ENCODE measurements around the gene ABCA6. TPM values are rescaled to one million over a fixed set of nuclear protein-coding genes. Genes with fewer than 3 reads are reported as not detected.

The ABCA6 gene
- total RNA-seq, 2 donors from 2014 or later, result 20.8 to 35.9 TPM

DNA sequence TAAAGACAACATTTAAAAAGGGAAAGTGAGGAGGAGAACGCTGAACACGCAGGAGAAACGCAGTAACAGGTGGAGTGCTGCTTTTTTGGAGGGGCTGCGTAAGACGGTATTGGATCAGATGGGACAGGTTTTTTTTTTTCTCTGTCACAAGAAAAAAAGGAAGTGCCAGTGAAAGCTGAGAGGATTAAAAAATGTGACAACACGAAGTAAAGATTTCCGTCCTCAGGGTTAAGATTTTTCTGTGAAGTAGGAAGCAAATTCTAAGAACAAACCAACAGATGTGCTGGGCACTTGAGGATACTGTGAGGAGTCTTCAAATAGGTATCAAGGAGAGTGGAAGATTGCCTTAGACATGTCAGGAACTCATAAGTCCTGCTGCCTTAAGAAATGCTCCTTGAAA, 75.2 kb downstream of the ABCA6 start:
- TF ChIP-seq CTCF (IDR thresholded peaks at IDR 0.05) (no peak), POLR2A (IDR thresholded peaks at IDR 0.05) (no peak)
- Histone ChIP-seq H3K4me3 (no peak overlapping the region), H3K4me1 (no peaks in the 10 kb centered on the region), H3K9me3 (no peaks in the 10 kb centered on the region), H3K27ac (no peak overlapping the region), H3K27me3 (no peaks in the 10 kb centered on the region), H3K36me3 (replicated peaks in 1 of 2; ENCODE audit: insufficient read depth in 1 of 2, low read depth in 2 of 2) (no peaks in the 10 kb centered on the region)
- WGBS, 2 donors, result 72 to 88% methylated on average over 7 of the region's 7 CpGs
- no peak for DNase-seq
- ATAC-seq, result no peak
- intact Hi-C loops (cut with DNase I), result no loop called here

GRCh38 chr17:69065113-69065512, 76.6 kb downstream of the ABCA6 start:
- no peaks in the 10 kb centered on the region for H3K27me3 ChIP-seq
- no peaks in the 10 kb centered on the region for H3K9me3 ChIP-seq
- TF ChIP-seq CTCF (IDR thresholded peaks at IDR 0.05), result no peak
- TF ChIP-seq POLR2A (IDR thresholded peaks at IDR 0.05), result no peak
- H3K4me3 ChIP-seq, result no peak overlapping the region
- ATAC-seq, result no peak
- H3K27ac ChIP-seq, result no peak overlapping the region
- no peak for DNase-seq
- intact Hi-C loops (cut with DNase I), result no loop called here
- no peaks in the 10 kb centered on the region for H3K36me3 ChIP-seq (replicated peaks in 1 of 2; ENCODE audit: insufficient read depth in 1 of 2, low read depth in 2 of 2)
- no peaks in the 10 kb centered on the region for H3K4me1 ChIP-seq

GRCh38 chr17:69064476-69064875, 77.2 kb downstream of the ABCA6 start:
- intact Hi-C loops (cut with DNase I), result no loop called here
- no peaks in the 10 kb centered on the region for H3K4me1 ChIP-seq
- ATAC-seq, result no peak

DNA sequence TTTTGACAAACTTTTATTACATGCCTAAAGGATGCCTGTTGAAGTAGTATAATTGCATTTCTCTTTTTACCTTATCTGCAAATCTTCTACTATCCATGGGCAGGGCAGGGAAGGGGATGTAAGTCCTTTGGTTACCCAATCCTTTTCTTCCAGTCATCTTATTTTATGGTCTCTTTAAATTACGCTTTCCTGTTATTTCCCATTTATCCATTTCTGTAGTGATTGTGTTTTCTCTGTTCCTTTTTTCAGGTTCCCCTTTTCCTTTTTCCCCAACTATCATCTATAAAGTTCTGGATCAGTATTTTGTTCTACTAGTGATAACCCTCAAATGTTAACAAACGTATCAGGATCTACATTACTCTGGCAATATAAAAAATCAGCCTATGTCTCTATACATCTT, 77.7 kb downstream of the ABCA6 start:
- no peak overlapping the region for H3K27ac ChIP-seq
- ATAC-seq, result no peak
- WGBS, 2 donors, result 72 to 82% methylated on average over 2 of the region's 2 CpGs
- H3K27me3 ChIP-seq, result no peaks in the 10 kb centered on the region
- H3K4me1 ChIP-seq, result no peaks in the 10 kb centered on the region
- no peak for TF ChIP-seq CTCF (IDR thresholded peaks at IDR 0.05)
- no peak for TF ChIP-seq POLR2A (IDR thresholded peaks at IDR 0.05)
- intact Hi-C loops (cut with DNase I), result no loop called here
- H3K9me3 ChIP-seq, result no peaks in the 10 kb centered on the region
- H3K4me3 ChIP-seq, result no peak overlapping the region
- H3K36me3 ChIP-seq (replicated peaks in 1 of 2; ENCODE audit: insufficient read depth in 1 of 2, low read depth in 2 of 2), result no peaks in the 10 kb centered on the region
- DNase-seq, result no peak

More at GRCh38 chr17:69064476-69064875, 77.2 kb downstream of the ABCA6 start:
- Histone ChIP-seq H3K4me3 (no peak overlapping the region), H3K27me3 (no peaks in the 10 kb centered on the region), H3K9me3 (no peaks in the 10 kb centered on the region), H3K27ac (no peak overlapping the region), H3K36me3 (replicated peaks in 1 of 2; ENCODE audit: insufficient read depth in 1 of 2, low read depth in 2 of 2) (no peaks in the 10 kb centered on the region)
- TF ChIP-seq CTCF (IDR thresholded peaks at IDR 0.05), result no peak
- no peak for TF ChIP-seq POLR2A (IDR thresholded peaks at IDR 0.05)
- no peak for DNase-seq
- WGBS, 2 donors, result 73 to 87% methylated on average over 1 of the region's 1 CpG

- Histone ChIP-seq H3K4me1 (no peaks in the 10 kb centered on the region), H3K9me3 (no peaks in the 10 kb centered on the region), H3K36me3 (replicated peaks in 1 of 2; ENCODE audit: insufficient read depth in 1 of 2, low read depth in 2 of 2) (no peaks in the 10 kb centered on the region), H3K27ac (no peak overlapping the region), H3K4me3 (no peak overlapping the region), H3K27me3 (no peaks in the 10 kb centered on the region)
- 77 to 88% methylated on average over 4 of the region's 4 CpGs for WGBS, 2 donors
- no peak for ATAC-seq
- TF ChIP-seq CTCF (IDR thresholded peaks at IDR 0.05) (no peak), POLR2A (IDR thresholded peaks at IDR 0.05) (no peak)
- DNase-seq, result no peak
- intact Hi-C loops (cut with DNase I), result no loop called here
These were observed 78.7 kb downstream of the ABCA6 start for GRCh38 chr17:69062860-69063581.
